GM18951 (cell line): ENCODE results near the gene FUCA2.
"Not testable (repeated sequence)": the region's sequence is repeated elsewhere in the genome, so short reads cannot be mapped to it uniquely, and the experiment has no call there.

ENCODE experiments used
- POLR2A ChIP-seq: IDR thresholded peaks from 4 replicates; pipeline ENCODE4 v1.6.1; 2011; ENCODE audit warnings: mild to moderate bottlenecking; ENCODE audit not compliant: insufficient read length, insufficient read depth; ENCODE audit errors: extremely low read depth
- in situ Hi-C: fragments of 300-500 bp; cut with MboI; formaldehyde crosslinking; loops from one replicate; pipeline ENCODE4 v1.12.0; 2022; ENCODE audit warnings: low sequenced_read_pairs, mixed read lengths, inconsistent platforms; ENCODE audit not compliant: unreplicated experiment

The FUCA2 gene

DNA sequence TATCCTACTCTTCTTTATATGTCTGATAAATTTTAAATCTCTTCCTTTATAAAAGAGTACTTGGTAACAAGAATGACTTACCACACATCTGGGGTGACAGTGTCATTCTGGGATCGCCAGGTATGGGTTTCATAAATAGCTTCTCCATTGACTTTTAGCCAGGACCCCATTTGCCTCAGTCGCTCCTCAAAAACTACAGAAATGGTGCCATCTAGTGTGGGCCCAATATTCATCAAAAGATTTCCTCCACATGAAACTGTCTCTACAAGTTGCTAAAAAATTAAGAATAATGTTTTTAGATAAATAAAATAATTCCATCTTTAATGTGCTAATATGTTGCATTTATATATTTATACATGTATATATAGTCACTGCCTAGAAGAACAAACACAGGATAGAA lies 9.7 kb downstream of the FUCA2 start:
- no peak for TF ChIP-seq POLR2A
- in situ Hi-C loops: no loop called here

DNA sequence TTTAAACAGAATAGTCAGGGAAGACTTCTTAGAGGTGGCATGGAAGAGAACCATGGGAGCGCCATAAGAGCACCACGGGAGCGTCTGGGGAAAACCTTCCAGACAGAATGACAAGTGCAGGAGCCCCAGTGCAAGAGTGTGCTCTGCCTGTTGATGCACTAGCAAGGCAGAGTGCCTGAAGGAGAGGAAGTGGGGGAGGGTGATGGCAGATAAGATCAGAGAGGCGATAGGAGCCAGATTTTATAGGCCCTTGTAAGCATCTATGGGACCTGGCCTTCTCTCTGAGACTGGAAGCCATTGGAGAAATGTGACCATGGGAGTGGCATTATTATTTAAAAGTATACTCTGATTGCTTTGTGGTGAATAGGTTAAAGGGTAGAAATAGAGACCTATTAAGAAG lies 13.1 kb downstream of the FUCA2 start:
- no peak for TF ChIP-seq POLR2A
- in situ Hi-C loops: no loop called here

DNA sequence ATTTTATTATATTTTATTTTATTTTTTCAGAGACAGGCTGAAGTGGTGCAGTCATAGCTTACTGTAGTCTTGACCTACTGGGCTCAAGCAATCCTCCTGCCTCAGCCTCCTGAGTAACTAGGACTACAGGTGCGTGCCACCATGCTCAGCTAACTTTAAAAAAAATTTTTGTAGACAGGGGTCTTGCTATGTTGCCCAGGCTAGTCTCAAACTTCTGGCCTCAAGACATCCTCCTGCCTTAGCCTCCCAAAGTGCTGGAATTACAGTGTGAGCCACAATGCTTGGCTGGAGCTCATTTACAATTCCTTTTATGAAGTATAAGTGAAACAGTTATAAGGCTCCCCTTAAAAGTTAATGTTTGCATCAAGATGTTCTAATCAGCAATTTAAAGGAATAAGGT lies 14.5 kb downstream of the FUCA2 start:
- no peak for TF ChIP-seq POLR2A
- in situ Hi-C loops: no loop called here

DNA sequence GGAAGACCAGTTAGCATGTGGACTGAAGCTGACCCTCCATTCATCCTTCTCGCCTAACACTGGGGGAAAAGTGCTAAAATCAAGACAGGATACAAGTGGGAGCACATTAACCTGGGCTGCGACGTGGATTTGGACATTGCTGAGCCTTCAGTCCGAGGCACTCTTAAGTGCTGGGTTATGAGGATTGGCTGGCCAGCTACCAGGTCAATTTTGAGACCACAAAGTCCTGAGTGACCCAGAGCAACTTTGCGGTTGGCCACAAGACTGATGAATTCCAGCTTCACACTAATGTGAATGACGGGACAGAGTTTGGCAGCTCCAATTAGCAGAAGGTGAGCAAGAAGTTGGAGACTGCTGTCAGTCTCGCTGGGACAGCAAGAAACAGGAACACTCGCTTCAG lies 20.7 kb downstream of the FUCA2 start:
- in situ Hi-C loops: no loop called here
- TF ChIP-seq POLR2A: no peak

GRCh38 chr6:143490244-143490643 lies 21.3 kb downstream of the FUCA2 start:
- in situ Hi-C loops: no loop called here
- no peak for TF ChIP-seq POLR2A

- in situ Hi-C loops: no loop called here
- TF ChIP-seq POLR2A: no peak
Measured at GRCh38 chr6:143486752-143487151, 24.8 kb downstream of the FUCA2 start.

- no peak for TF ChIP-seq POLR2A
- in situ Hi-C loops: no loop called here
Measured at GRCh38 chr6:143485967-143486366, 25.6 kb downstream of the FUCA2 start.

- in situ Hi-C loops: no loop called here
- TF ChIP-seq POLR2A: no peak
Measured at GRCh38 chr6:143482593-143482992, 28.9 kb downstream of the FUCA2 start.

GRCh38 chr6:143478479-143479062 lies 32.9 kb downstream of the FUCA2 start:
- TF ChIP-seq POLR2A: no peak
- in situ Hi-C loops: no loop called here

GRCh38 chr6:143476545-143476944 lies 35.0 kb downstream of the FUCA2 start:
- no peak for TF ChIP-seq POLR2A
- in situ Hi-C loops: no loop called here

- in situ Hi-C loops: no loop called here
- TF ChIP-seq POLR2A: no peak
Measured at GRCh38 chr6:143471822-143472221, 39.7 kb downstream of the FUCA2 start.

DNA sequence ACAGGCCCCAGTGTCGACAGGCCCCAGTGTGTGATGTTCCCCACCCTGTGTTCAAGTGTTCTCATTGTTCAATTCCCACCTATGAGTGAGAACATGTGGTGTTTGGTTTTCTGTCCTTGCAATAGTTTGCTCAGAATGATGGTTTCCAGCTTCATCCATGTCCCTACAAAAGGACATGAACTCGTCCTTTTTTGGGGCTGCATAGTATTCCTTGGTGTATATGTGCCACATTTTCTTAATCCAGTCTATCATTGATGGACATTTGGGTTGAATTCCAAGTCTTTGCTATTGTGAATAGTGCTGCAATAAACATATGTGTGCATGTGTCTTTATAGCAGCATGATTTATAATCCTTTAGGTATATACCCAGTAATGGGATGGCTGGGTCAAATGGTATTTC lies 42.7 kb downstream of the FUCA2 start:
- in situ Hi-C loops: not testable (repeated sequence)

DNA sequence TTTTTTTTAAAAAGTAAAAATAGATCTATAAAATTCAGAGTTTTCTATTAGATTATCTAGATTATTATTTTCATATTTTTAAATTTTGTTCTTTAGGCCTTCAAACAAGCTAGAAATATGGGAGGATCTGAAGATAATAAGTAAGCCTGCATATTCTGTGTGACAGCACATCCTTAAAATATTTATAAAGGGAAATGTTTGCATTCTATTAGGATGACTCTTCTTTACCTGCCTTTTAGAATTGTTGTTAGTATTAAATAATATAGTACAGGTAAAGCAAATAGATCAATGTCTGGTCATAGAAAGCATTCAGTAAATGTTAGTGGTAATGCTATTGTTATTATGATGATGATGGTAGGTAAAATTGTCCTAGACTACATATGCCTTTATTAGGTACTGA lies 43.5 kb downstream of the FUCA2 start:
- no peak for TF ChIP-seq POLR2A
- in situ Hi-C loops: no loop called here

DNA sequence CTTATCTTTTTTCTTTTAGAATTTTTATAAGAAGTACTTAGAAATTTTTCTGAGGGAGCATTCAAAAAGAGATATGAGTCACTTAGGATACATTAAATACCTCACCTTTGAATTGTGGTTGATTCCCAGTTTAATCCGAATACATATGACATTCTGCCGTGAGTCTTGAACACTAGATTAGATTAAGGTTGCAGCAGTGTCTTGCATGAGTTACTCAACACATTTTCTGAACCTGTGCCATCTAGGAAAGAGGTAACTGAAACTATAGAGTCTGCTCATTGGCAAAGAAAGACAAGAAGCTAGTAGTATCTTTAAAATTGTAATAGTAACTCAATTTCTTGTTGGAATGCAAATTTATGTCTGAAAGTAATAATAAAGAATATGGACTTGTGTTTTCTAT lies 46.0 kb downstream of the FUCA2 start:
- TF ChIP-seq POLR2A: no peak
- in situ Hi-C loops: no loop called here
